NOMO-1 (cell line): Measurements from ENCODE around the gene ME2.
"Not testable (repeated sequence)": the region's sequence is repeated elsewhere in the genome, so short reads cannot be mapped to it uniquely, and the experiment has no call there.

Source experiments
- DNase-seq, 2 experiments: peaks; one replicate each; lab custom pipeline; 2025; ENCODE audit not compliant: unreplicated experiment in 2 of 2; lab: John Stamatoyannopoulos, UW

Gene ME2

DNA sequence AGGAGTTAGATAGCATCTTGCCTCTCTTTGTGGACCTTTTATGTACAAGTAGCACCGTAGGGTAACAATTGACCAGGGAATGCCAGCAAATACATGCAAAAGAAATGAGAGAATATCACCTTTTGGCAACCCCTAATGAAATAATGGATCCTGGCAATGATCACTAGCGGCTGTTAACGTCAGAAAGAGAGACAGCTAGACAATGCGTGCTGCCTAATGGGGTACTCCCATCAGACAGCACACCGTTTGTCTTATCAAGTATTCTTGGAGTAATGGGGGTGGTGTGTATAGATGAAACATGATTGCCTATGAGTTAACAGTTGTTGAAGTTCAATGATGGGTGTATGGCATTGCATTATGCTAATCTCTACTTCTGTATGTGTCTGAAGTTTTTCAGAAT is 90.5 kb downstream of the ME2 start:
- DNase-seq = no peak

DNA sequence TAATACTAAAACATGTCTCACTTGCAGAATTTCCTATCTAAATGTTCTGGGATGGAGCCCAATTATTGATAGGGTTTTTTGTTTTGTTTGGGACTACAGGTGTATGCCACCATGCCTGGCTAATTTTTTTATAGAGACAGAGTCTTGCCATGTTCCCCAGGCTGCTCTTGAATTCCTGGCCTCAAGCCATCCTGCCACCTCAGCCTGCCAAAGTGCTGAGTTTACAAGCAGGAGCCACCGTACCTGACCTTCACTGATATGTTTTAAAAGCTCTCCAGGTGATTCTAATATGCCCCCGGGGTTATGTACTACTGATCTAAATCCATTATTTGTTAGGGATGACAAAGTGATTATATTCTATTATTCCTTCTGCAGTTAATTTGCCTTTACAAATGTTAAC is 91.1 kb downstream of the ME2 start:
- no peak for DNase-seq

DNA sequence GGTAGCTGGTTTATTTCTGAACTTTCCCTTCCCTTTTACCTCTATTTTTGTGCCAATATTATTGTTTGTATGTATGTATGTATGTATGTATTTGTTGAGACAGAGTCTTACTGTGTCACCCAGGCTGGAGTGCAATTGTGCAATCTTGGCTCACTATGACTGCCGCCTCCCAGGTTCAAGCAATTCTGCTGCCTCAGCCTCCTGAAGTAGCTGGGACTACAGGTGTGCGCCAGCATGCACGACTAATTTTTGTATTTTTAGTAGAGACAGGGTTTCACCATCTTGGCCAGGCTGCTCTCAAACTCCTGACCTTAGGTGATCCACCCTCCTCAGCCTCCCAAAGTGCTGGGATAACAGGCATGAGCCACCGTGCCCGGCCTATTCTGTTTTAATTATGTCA is 93.5 kb downstream of the ME2 start:
- DNase-seq = not testable (repeated sequence)

DNA sequence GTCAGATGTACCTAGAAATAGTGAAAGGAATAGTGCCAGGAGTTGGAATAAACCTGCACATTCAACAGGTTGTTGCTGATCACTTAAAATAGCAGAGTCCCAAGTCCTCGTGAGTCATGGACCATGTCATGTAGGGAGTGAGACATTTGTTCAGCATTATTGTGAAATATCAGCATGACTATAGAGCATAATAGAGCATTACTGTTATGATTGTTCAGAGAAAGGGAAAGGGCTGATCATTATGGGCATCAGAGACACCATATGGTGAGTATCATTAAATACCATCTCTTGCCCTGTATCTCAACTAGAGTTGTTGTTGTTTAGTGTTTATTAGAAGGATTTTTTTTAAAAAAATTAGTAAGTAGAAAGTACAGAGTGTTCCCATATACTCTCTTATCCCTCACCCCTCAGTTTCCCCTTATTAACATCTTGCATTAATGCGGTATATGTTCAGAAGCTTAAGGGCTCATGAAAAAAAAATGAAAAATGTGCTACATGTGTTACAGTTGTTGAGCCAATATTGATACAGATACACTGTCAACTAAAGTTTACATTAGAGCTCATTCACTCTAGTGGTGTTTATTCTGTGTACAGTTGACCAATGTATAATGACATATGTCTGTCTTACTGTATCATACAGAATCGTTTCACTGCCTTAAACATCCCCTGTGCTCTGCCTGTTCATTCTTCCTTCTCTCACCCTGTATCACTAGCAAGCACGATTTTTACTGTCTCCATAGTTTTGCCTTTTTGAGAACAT is 94.6 kb downstream of the ME2 start:
- DNase-seq = peak in 1 of 2 experiments; percentile 70

DNA sequence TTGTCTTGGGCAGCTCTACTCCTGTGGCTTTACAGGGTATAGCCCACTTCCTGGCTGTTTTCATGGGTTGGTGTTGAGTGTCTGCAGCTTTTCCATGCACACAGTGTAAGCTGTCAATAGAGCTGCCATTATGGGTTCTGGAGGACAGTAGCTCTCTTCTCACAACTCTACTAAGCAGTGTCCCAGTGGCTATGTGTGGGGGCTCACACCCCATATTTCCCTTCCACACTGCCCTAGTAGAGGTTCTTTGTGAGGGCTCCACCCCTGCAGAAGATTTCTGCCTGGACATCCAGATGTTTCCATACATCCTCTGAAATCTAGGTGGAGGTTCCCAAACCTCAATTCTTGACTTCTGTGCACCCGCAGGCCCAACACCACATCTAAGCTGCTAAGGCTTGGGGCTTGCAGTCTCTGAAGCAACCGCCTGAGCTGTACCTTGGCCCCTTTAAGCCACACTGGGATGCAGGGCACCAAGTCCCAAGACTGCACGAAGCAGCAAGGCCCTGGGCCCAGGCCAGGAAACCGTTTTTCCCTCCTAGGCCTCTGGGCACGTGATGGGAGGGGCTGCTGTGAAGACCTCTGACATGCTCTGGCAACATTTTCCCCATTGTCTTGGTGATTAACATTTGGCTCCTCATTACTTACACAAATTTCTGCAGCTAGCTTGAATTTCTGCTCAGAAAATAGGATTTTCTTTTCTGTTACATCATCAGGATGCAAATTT is 98.3 kb downstream of the ME2 start:
- no peak for DNase-seq

DNA sequence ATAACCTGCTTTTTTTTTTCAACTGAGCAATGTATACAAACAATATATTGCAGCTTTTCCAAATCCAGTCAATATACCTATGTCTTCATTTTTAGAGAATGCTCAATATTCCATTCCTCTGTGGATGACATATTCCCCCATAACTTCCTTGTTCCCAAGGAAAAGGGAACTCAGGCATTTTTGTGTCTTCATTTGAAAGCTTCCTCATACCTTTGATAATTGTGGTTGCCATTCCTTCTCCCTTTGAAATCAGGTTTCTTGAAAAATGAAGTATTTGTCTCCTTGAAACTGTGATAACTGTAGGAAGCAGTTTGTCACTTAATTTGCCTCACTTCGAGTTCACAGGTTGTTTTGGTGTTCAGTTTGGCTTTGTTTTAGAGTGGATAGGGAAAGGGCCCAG is 102.5 kb downstream of the ME2 start:
- no peak for DNase-seq

DNA sequence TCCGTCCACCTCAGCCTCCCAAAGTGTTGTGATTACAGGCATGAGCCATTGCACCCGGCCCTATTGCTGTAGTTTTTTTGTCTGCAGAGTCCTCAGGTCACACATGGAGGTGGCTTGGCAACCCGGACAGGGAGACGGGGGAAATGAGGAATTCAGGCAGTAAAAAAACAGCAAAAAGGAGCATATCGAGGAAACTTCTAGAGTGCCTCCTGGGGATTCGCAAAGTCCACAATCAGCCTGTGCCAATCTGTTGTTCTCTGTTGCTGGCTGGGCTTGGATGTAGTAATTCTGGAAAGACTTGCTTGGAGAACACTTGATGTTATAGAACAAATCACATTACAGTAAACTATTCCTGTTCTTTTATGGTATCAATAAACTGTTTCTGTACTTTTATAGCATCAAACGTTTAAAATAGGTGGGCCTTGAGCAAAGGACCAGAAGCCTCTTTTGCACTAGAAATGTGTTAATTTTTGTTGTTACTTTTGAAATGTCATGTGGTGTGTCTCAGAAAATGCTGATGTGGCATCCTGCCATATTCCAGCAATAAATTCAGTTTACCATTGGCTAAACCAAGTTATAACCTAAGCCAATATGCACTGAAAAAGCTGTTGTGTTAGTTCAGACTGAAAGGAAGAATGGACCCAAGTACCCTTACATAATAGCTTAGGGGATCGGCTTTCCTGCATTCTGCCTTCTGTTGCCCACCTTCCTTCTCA is 103.3 kb downstream of the ME2 start:
- DNase-seq = no peak

DNA sequence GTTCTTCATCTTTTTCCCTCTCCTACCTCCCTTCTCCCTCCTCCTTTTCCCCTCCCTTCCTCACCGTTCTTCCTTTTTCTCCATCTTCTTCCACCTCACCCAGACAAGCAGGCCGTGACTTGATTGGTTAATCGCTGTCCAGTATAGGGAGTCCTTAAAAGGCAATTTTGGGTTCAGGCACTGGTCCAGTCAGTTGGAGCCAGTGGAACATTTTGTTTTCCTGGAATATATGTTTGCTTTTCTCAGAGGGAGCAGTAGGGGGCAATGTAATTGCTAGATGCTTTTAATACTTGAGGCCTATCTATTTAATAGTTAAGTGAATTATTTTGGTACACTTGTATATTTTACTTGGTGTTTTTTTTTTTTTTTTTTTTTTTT is 103.9 kb downstream of the ME2 start:
- DNase-seq = no peak

DNA sequence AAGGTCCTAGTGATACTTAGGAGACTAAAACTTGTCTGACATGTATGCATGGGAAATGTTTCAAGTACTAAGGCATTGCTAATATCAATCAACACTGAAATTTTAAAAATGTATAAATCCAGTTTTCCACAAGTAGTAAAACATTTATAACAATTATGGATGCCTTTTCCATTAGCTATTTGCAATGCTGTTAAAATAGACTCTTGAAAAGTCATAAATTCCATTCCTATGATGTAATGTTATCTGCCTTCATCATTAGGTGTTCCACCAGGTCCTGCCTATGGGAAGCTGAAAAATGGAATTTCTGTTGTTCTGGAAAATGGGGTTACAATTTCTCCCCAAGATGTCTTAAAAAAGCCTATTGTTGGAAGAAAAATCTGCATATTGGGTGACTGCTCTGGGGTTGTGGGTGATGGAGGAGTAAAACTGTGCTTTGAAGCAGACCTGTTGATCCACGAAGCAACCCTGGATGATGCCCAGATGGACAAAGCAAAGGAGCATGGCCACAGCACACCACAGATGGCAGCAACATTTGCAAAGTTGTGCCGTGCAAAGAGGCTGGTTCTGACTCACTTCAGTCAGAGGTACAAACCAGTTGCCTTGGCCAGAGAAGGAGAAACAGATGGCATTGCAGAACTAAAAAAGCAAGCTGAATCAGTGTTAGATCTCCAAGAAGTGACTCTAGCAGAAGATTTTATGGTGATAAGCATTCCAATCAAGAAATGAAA is 107.6 kb downstream of the ME2 start:
- DNase-seq = no peak

DNA sequence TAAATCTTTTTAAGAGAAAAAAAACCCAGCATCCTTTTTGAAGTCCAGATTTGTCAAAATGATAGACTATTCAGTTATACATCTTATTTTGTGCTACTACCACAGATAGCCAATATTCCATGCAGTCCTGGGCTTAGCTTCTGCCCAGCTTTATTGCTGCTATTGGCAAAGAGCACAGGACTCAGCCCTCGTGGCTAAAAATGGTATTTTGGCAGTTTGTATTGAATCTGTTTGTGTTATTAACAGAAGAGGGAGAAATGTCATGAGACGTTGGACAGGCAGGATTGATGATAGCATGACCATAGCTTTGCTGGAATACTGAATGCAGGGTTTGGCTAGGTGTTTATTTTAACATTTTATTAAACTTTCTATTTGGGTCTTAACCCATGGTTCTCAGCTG is 108.3 kb downstream of the ME2 start:
- no peak for DNase-seq

DNA sequence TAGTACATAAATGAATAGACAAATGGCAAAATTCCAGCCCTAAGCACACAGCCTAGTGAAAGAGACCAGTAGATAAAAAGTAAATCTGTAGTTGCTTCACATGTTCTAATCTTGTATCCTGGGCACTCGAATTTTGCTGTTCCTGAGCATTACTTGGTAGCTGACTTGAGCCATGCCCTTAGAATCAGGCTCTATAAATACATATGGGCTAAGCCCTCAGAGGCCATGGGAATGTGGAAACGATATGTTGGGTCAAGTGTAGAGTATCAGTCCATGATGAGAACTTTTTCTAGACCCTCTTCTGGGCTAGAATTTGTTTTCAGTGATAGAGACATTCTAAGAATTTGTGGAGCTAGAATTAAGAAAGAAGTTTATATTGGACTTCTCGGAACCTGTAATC is 110.8 kb downstream of the ME2 start:
- no peak for DNase-seq

DNA sequence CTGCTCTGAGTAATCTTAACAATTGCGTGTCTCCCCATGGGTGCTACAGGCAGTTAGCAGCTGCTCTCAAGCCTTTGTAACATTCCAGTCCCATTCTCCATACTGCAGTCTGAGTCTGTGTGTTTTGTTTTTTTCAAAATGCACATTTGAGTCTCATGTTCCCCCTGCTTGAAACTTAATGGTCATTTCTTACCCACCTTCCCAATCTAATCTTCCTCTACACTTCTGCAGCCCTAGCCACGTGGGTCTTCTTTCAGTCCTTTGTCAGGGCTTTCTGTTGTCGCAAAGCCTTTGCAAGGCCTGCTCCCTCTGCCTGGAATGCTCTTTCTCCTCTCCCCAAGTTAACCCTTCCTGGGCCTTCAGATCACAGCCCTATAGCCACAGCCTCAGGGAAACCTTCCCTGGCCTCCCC is 113.4 kb downstream of the ME2 start:
- DNase-seq = no peak

DNA sequence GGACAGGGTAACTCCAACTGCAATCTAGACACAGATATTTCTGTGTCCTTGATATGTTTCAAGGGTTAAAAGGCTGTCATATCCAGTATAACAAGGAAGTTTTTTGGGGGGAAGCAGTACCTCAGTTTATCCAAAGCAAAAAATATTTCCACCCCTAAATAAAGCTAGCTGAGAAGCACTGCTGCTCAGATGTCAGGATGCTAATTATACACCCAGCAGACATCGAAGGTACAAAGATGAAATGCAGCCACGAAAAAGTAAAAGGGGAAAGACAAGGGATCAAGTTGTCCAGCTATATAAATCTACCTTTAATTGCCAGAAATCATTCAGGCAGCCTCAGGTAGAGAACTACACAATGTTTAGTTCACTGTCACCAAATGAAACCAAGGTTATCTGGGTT is 115.1 kb downstream of the ME2 start:
- DNase-seq = no peak

DNA sequence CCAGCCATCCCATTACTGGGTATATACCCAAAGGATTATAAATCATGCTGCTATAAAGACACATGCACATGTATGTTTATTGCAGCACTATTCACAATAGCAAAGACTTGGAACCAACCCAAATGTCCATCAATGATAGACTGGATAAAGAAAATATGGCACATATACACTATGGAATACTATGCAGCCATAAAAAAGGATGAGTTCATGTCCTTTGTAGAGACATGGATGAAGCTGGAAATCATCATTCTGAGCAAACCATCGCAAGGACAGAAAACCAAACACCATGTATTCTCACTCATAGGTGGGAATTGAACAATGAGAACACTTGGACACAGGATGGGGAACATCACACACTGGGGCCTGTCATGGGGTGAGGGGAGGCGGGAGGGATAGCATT is 124.3 kb downstream of the ME2 start:
- not testable (repeated sequence) for DNase-seq
